HCT116 (cell line): ENCODE results near the gene CEP20. TPM values are rescaled to one million over a fixed set of nuclear protein-coding genes. Genes with fewer than 3 reads are reported as not detected.
"Not testable (repeated sequence)": the region's sequence is repeated elsewhere in the genome, so short reads cannot be mapped to it uniquely, and the experiment has no call there.

Experiments used
- ATAC-seq: fragments of 200-7000 bp; cut with Tn5 transposase; 2 replicates; pipeline ENCODE4 v1.9.1; 2020; ENCODE audit warnings: mild to moderate bottlenecking, moderate library complexity
- BruUV-seq: library from RNA; stranded (reverse); fragments of 400-500 nt; replicated peaks from 2 replicates; lab custom pipeline; 2021; lab: Mats Ljungman, UMichigan
- CTCF ChIA-PET: fragments of 300-600 bp; sonication (Branson Sonifier 250); formaldehyde crosslinking; loops from one replicate; lab custom pipeline; 2021; ENCODE audit warnings: antibody characterized with exemption; lab: Charles Lee
- POLR2A ChIA-PET: fragments of 300-600, 350-600 bp; sonication (Branson Sonifier 250); formaldehyde crosslinking; loops from one replicate; lab custom pipeline; 2021; ENCODE audit warnings: antibody characterized with exemption; lab: Charles Lee
- RAD21 ChIA-PET, 2 experiments: fragments of 300-600 bp; sonication (Branson Sonifier 250); formaldehyde crosslinking; loops; one replicate each; lab custom pipeline; 2023; ENCODE audit warnings: low total read pairs in 2 of 2; ENCODE audit not compliant: uncharacterized antibody in 2 of 2, unreplicated experiment in 2 of 2, low non-redundant PET in 1 of 2; lab: Charles Lee
- DNase-seq: peaks from one replicate; pipeline ENCODE4 v3.0.0-alpha.2; 2010; ENCODE audit warnings: low read depth, low spot score
- H2AFZ ChIP-seq: fragments of 200-600 bp; shearing (Covaris generic), sonication (generic); 2 replicates; pipeline ENCODE4 v1.6.1; 2017; ENCODE audit warnings: low read depth, mixed run types, mixed read lengths, antibody characterized with exemption, low read length; ENCODE audit not compliant: poor library complexity, severe bottlenecking
- H3K27ac ChIP-seq: 2 replicates; pipeline ENCODE4 v1.5.1; 2012; ENCODE audit warnings: low read depth, low read length
- H3K27me3 ChIP-seq: fragments of 200-600 bp; sonication (generic); 2 replicates; pipeline ENCODE4 v1.6.1; 2016; ENCODE audit warnings: mixed run types, low read length, mixed read lengths; ENCODE audit not compliant: insufficient read depth
- H3K36me3 ChIP-seq, 2 experiments: fragments of 200-500 bp in 1 of 2; fragments of 200-600 bp in 1 of 2; sonication (Bioruptor generic) in 1 of 2; sonication (generic) in 1 of 2; 2 replicates each; pipeline versions ENCODE4 v1.5.1 to v1.6.1; 2014 to 2016; ENCODE audit warnings: low read length in 2 of 2, inconsistent platforms in 1 of 2, mixed read lengths in 1 of 2, mixed run types in 1 of 2; ENCODE audit not compliant: insufficient read depth in 2 of 2, control insufficient read depth in 1 of 2
- H3K4me1 ChIP-seq, 2 experiments: fragments of 200-600 bp in 1 of 2; sonication (generic) in 1 of 2; 2 replicates each; pipeline versions ENCODE4 v1.5.1 to v1.6.1; 2012 to 2017; ENCODE audit warnings: low read length in 2 of 2, inconsistent platforms in 1 of 2, mild to moderate bottlenecking in 1 of 2, mixed read lengths in 1 of 2, mixed run types in 1 of 2, moderate library complexity in 1 of 2; ENCODE audit not compliant: insufficient read depth in 2 of 2, control insufficient read depth in 1 of 2
- H3K4me2 ChIP-seq: fragments of 200-600 bp; sonication (generic); 2 replicates; pipeline ENCODE4 v1.6.1; 2017; ENCODE audit warnings: mixed run types, low read length, mixed read lengths
- H3K4me3 ChIP-seq, 2 experiments: fragments of 200-600 bp in 1 of 2; sonication (generic) in 1 of 2; replicated peaks in 1 of 2; 2 replicates each; pipeline ENCODE4 v1.5.1; 2011 to 2016; ENCODE audit warnings: low read length in 2 of 2, control low read depth in 1 of 2, low read depth in 1 of 2, mild to moderate bottlenecking in 1 of 2, mixed read lengths in 1 of 2, mixed run types in 1 of 2
- H3K79me2 ChIP-seq: fragments of 200-600 bp; sonication (generic); 2 replicates; pipeline ENCODE4 v1.6.1; 2017; ENCODE audit warnings: mild to moderate bottlenecking, mixed run types, low read length, moderate library complexity, mixed read lengths; ENCODE audit not compliant: insufficient read depth
- H3K9ac ChIP-seq: fragments of 200-600 bp; sonication (generic); 2 replicates; pipeline ENCODE4 v1.6.1; 2016; ENCODE audit warnings: low read length, mixed read lengths
- H3K9me2 ChIP-seq: fragments of 200-600 bp; sonication (generic), shearing (Covaris generic); 2 replicates; pipeline ENCODE4 v1.6.1; 2017; ENCODE audit warnings: mixed run types, mild to moderate bottlenecking, moderate library complexity; ENCODE audit not compliant: insufficient read depth
- H3K9me3 ChIP-seq, 2 experiments: fragments of 200-500 bp in 1 of 2; fragments of 200-600 bp in 1 of 2; sonication (Bioruptor generic) in 1 of 2; sonication (generic) in 1 of 2; 2 replicates each; pipeline ENCODE4 v1.6.1; 2014 to 2017; ENCODE audit warnings: low read length in 2 of 2, mixed read lengths in 2 of 2, inconsistent platforms in 1 of 2, low read depth in 1 of 2, mild to moderate bottlenecking in 1 of 2, mixed run types in 1 of 2, moderate library complexity in 1 of 2; ENCODE audit not compliant: control insufficient read depth in 1 of 2, insufficient read depth in 1 of 2
- H4K20me1 ChIP-seq: fragments of 200-600 bp; sonication (generic), shearing (Covaris generic); 2 replicates; pipeline ENCODE4 v1.6.1; 2017; ENCODE audit warnings: mixed run types, mild to moderate bottlenecking, moderate library complexity; ENCODE audit not compliant: insufficient read depth
- RAD21 ChIP-seq: IDR thresholded peaks from 2 replicates; pipeline ENCODE4 v1.6.1; 2012; ENCODE audit warnings: low read depth, mild to moderate bottlenecking
- SIN3A ChIP-seq: IDR thresholded peaks from 2 replicates; pipeline ENCODE4 v1.6.1; 2012; ENCODE audit warnings: low read depth
- TCF7L2 ChIP-seq: IDR thresholded peaks from 2 replicates; pipeline ENCODE4 v1.7.0; 2011; ENCODE audit warnings: borderline replicate concordance, inconsistent platforms; ENCODE audit not compliant: insufficient read depth, insufficient read length; ENCODE audit errors: extremely low read depth
- intact Hi-C: fragments of 100-400 bp; cut with micrococcal nuclease; formaldehyde crosslinking; loops from 2 replicates; pipeline ENCODE4 v1.10.0; 2022
- total RNA-seq: library from RNA; stranded (reverse); gene quantifications from one replicate; pipeline ENCODE4 v1.2.1, GENCODE V29; 2021; ENCODE audit not compliant: unreplicated experiment

CEP20 gene
- total RNA-seq, 1 experiment from 2014 or later: 67.7 TPM

GRCh38 chr16:15843635-15844279 is 44.6 kb downstream of the CEP20 start:
- POLR2A ChIA-PET: no interaction called here
- CTCF ChIA-PET: no interaction called here
- RAD21 ChIA-PET: no interaction called here
- no peaks in the 10 kb centered on the region for H3K36me3 ChIP-seq
- H3K79me2 ChIP-seq: no peaks in the 10 kb centered on the region
- H4K20me1 ChIP-seq: no peaks in the 10 kb centered on the region
- no peak for ATAC-seq
- H3K9me2 ChIP-seq: no peaks in the 10 kb centered on the region
- no peak overlapping the region for H3K9ac ChIP-seq
- no peak overlapping the region for H2AFZ ChIP-seq
- no peaks in the 10 kb centered on the region for H3K4me1 ChIP-seq
- no peak overlapping the region for H3K4me3 ChIP-seq
- no TSS peak for BruUV-seq
- H3K4me2 ChIP-seq: no peak overlapping the region
- H3K27ac ChIP-seq: no peak overlapping the region
- no peak for DNase-seq
- no peaks in the 10 kb centered on the region for H3K9me3 ChIP-seq
- H3K27me3 ChIP-seq: no peaks in the 10 kb centered on the region
- no peak for TF ChIP-seq RAD21
- no peak for TF ChIP-seq TCF7L2
- TF ChIP-seq SIN3A: no peak
- intact Hi-C loops: no loop called here

DNA sequence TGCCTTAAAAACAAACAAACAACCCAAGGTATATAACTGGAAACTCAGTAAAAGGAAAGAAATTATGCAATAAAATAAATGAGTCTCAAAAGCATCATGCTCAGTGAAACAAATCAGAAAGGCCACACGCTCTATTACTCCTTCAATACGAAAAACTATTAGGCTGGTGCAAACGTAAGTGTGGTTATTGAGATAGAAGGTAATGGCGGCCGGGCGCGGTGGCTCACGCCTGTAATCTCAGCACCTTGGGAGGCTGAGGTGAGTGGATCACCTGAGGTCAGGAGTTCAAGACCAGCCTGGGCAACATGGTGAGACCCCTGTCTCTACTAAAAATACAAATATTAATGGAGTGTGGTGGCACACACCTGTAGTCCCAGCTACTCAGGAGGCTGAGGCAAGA is 49.2 kb downstream of the CEP20 start:
- RAD21 ChIA-PET, intact Hi-C loops, BruUV-seq, DNase-seq, H3K27ac ChIP-seq, POLR2A ChIA-PET, H3K4me2 ChIP-seq, H4K20me1 ChIP-seq, H3K36me3 ChIP-seq, CTCF ChIA-PET, H3K4me1 ChIP-seq, H3K9me3 ChIP-seq, H3K9ac ChIP-seq, H3K79me2 ChIP-seq, H3K27me3 ChIP-seq, ATAC-seq, H2AFZ ChIP-seq, H3K4me3 ChIP-seq, H3K9me2 ChIP-seq: not testable (repeated sequence)
